ENCODE measurements around the gene PLA2G15.

DNA sequence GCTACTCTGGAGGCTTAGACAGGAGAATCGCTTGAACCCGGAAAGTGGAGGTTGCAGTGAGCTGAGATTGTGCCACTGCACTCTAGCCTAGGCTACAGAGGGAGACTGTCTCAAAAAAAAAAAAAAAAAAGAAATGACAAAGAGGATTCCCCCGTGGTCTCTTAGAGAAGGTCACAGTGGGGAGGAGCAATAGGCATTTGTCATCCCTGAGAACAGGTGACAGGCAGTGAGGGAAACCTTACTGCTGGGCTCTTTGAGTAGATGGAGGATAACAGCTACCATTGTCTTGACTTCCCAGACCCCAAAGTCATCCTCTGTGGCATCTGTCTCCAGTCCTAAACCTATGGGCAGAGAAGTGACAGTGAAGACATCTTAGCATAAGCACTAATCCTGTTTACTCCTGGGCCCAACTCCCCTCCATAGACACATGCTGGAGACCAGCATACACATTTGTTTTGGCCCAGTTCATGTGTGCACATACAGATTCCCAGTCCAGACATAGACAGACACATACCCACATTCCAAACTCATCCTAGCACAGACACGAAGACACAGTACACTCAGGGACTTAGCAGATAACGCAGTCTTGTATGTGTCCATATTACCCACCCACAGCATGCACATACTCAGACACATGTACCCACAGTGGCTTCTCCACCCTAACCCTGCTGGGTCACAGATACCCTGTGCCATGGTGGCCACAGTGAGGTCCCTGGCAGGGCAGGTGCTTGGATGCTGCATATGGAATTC lies 11.9 kb upstream of the PLA2G15 start:
- TF ChIP-seq, protein P1, sequence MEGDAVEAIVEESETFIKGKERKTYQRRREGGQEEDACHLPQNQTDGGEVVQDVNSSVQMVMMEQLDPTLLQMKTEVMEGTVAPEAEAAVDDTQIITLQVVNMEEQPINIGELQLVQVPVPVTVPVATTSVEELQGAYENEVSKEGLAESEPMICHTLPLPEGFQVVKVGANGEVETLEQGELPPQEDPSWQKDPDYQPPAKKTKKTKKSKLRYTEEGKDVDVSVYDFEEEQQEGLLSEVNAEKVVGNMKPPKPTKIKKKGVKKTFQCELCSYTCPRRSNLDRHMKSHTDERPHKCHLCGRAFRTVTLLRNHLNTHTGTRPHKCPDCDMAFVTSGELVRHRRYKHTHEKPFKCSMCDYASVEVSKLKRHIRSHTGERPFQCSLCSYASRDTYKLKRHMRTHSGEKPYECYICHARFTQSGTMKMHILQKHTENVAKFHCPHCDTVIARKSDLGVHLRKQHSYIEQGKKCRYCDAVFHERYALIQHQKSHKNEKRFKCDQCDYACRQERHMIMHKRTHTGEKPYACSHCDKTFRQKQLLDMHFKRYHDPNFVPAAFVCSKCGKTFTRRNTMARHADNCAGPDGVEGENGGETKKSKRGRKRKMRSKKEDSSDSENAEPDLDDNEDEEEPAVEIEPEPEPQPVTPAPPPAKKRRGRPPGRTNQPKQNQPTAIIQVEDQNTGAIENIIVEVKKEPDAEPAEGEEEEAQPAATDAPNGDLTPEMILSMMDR (IDR thresholded peaks at IDR 0.05), result no peak
- TF ChIP-seq ZFX (IDR thresholded peaks at IDR 0.05; ENCODE audit: borderline replicate concordance), result no peak
